ENCODE results near the gene GPS2.

DNA sequence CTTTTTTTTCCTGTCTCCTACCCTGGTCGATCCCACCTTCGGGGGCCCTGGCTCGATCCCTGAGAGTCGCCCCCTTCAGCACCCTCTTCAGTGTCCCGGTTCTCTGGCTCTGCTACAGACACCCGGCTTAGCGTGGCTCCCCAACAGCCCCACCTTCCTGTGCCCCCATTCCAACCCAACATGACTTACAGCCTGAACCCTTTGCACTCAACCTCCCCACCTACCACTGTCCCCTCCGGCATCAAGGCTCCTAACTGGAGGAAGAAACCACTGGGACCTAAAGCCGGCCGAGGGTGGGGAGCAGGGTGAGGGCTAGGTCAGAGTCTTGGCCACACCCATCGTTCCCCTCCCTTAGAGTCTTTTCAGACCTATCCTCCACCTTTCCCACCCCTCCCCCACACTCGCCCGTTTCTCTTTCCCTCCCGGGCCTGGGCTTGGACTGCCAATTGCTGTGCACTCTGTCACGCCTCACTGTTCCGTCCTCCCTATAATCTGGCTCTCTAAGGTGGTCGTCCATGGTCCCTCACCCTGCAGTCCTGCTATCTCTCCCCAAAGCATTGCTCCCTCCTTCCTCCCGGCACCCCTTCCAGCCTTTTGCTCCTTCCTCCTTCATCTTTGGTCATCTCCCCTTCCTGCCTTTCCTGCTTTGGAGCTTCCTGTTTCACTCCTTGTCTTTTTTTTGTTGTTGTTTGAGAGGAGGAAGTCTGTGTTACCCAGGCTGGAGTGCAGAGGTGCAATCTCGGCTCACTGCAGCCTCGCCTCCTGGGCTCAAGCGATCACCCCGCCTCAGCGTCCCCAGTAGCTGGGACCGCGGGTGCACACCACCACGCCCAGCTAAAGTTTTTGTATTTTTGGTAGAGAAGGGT lies 52.0 kb downstream of the GPS2 start:
- TF ChIP-seq SP1 (IDR thresholded peaks at IDR 0.05) (no peak), FOXK2 (IDR thresholded peaks at IDR 0.05) (no peak), ELF4 (IDR thresholded peaks at IDR 0.05) (no peak), HDGF (IDR thresholded peaks at IDR 0.05; ENCODE audit: borderline replicate concordance) (no peak), FOXM1 (IDR thresholded peaks at IDR 0.05; ENCODE audit: borderline replicate concordance) (no peak), CTBP1 (IDR thresholded peaks at IDR 0.05; ENCODE audit: borderline replicate concordance) (no peak), NFRKB (IDR thresholded peaks at IDR 0.05) (no peak), BHLHE40 (IDR thresholded peaks at IDR 0.05; ENCODE audit: borderline replicate concordance) (no peak), FOXA1 (IDR thresholded peaks at IDR 0.05) (no peak), TARDBP (IDR thresholded peaks at IDR 0.05) (no peak)
